HepG2 (cell line): ENCODE data around the gene CA12. TPM values are rescaled to one million over a fixed set of nuclear protein-coding genes. Genes with fewer than 3 reads are reported as not detected.

Experiments used
- ATAC-seq: fragments of 200-7000 bp; cut with Tn5 transposase; 3 replicates; pipeline ENCODE4 v1.9.1; 2020; ENCODE audit warnings: mild to moderate bottlenecking, moderate library complexity
- BruUV-seq: library from RNA; stranded (reverse); fragments of 400-500 nt; replicated peaks from 2 replicates; lab custom pipeline; 2021; lab: Mats Ljungman, UMichigan
- CTCF ChIA-PET: fragments of 300-600 bp; formaldehyde crosslinking; extraction: SDS; loops from one replicate; lab custom pipeline; 2021; ENCODE audit warnings: low total read pairs, inconsistent platforms, low intra/inter-chr PET ratio; lab: Yijun Ruan, JAX
- POLR2A ChIA-PET: fragments of 350-600 bp; sonication (Branson Sonifier 250); formaldehyde crosslinking; loops from one replicate; lab custom pipeline; 2020; ENCODE audit warnings: antibody characterized with exemption, inconsistent platforms; lab: Yijun Ruan, JAX
- DNase-seq: peaks from one replicate; pipeline ENCODE4 v3.0.0-alpha.2; 2015; ENCODE audit warnings: low spot score
- FAIRE-seq: peaks from 3 replicates; lab custom pipeline; 2011; peaks lifted over from hg19 to GRCh38; lab: Jason Lieb, UNC
- H2AFZ ChIP-seq: one replicate; pipeline ENCODE4 v1.6.1; 2011; ENCODE audit warnings: low read length, inconsistent platforms
- H3K27ac ChIP-seq: fragments of 300-600 bp; 3 replicates; pipeline ENCODE4 v1.8.0; 2011; ENCODE audit warnings: mixed run types, mild to moderate bottlenecking, mixed read lengths, low read length, inconsistent platforms; ENCODE audit not compliant: insufficient read depth; ENCODE audit errors: extremely low read length
- H3K27me3 ChIP-seq, 2 experiments: fragments of 200-600 bp in 1 of 2; 2 replicates in 1 of 2; 3 replicates in 1 of 2; pipeline versions ENCODE4 v1.6.0 to v1.8.0; 2011; ENCODE audit warnings: low read length in 2 of 2, mild to moderate bottlenecking in 2 of 2, moderate library complexity in 2 of 2, inconsistent platforms in 1 of 2; ENCODE audit not compliant: insufficient read depth in 2 of 2, control insufficient read depth in 1 of 2
- H3K36me3 ChIP-seq, 2 experiments: fragments of 200-600 bp in 1 of 2; replicated peaks in 1 of 2; 2 replicates in 1 of 2; 3 replicates in 1 of 2; pipeline versions ENCODE4 v1.5.1 to v1.8.0; 2011; ENCODE audit warnings: low read length in 2 of 2, inconsistent platforms in 1 of 2; ENCODE audit not compliant: insufficient read depth in 2 of 2, control insufficient read depth in 1 of 2
- H3K4me1 ChIP-seq: 2 replicates; pipeline ENCODE4 v1.5.1; 2012; ENCODE audit warnings: low read length, inconsistent platforms; ENCODE audit not compliant: insufficient read depth
- H3K4me2 ChIP-seq: 2 replicates; pipeline ENCODE4 v1.6.0; 2011; ENCODE audit warnings: low read depth, low read length, inconsistent platforms
- H3K4me3 ChIP-seq, 3 experiments: fragments of 200-600 bp in 1 of 3; sonication (generic), shearing (Covaris generic) in 1 of 3; replicated peaks in 1 of 3; 2 replicates each; pipeline ENCODE4 v1.5.1; 2011 to 2016; ENCODE audit warnings: low read length in 3 of 3, inconsistent platforms in 2 of 3, low read depth in 2 of 3, mild to moderate bottlenecking in 2 of 3, control low read depth in 1 of 3, mixed read lengths in 1 of 3; ENCODE audit not compliant: insufficient read depth in 1 of 3
- H3K79me2 ChIP-seq: one replicate; pipeline ENCODE4 v1.6.1; 2011; ENCODE audit warnings: low read length, inconsistent platforms; ENCODE audit not compliant: insufficient read depth
- H3K9ac ChIP-seq: 2 replicates; pipeline ENCODE4 v1.6.0; 2011; ENCODE audit warnings: mild to moderate bottlenecking, low read depth, low read length, inconsistent platforms; ENCODE audit not compliant: insufficient read depth
- H3K9me3 ChIP-seq: 2 replicates; pipeline ENCODE4 v1.5.1; 2012; ENCODE audit warnings: mild to moderate bottlenecking, low read length
- H4K20me1 ChIP-seq: 2 replicates; pipeline ENCODE4 v1.6.0; 2011; ENCODE audit warnings: inconsistent platforms, mild to moderate bottlenecking, low read length, moderate library complexity; ENCODE audit not compliant: insufficient read depth
- CEBPB ChIP-seq: IDR thresholded peaks from 2 replicates; pipeline ENCODE4 v1.6.1; 2011; ENCODE audit warnings: low read depth, low read length, improper control_type of control experiment, borderline replicate concordance
- DBP ChIP-seq: sonication (generic); formaldehyde crosslinking; IDR thresholded peaks from 2 replicates; pipeline ENCODE4 v1.4.0; 2020; ENCODE audit warnings: missing genetic modification reagents; ENCODE audit errors: not compliant biosample characterization
- HMGXB3 ChIP-seq: sonication (generic); formaldehyde crosslinking; IDR thresholded peaks from 2 replicates; pipeline ENCODE4 v1.4.0; 2020; ENCODE audit warnings: missing genetic modification reagents, borderline replicate concordance
- ZBTB49 ChIP-seq: sonication (generic); formaldehyde crosslinking; IDR thresholded peaks from 2 replicates; pipeline ENCODE4 v1.4.0; 2020; ENCODE audit warnings: missing genetic modification reagents, borderline replicate concordance
- WGBS: methylation state at CpG from one replicate; pipeline ENCODE4 v1.1.6; 2017; ENCODE audit warnings: low lambda C conversion rate; 5-methylcytosine and 5-hydroxymethylcytosine counted together
- in situ Hi-C: cut with HindIII; loops from 2 replicates; pipeline ENCODE4 v1.10.0; 2017; ENCODE audit warnings: low pct_unique_long_range_greater_than_20kb; ENCODE audit not compliant: extremely low pct_ligation_motif_present
- intact Hi-C: fragments of 100-400 bp; cut with micrococcal nuclease; formaldehyde crosslinking; loops from one replicate; pipeline ENCODE4 v1.10.0; 2022; ENCODE audit not compliant: unreplicated experiment
- polyA plus RNA-seq, 8 experiments: library from polyadenylated mRNA; depleted of rRNA in 3 of 8; stranded (reverse) in 7 of 8; unstranded in 1 of 8; fragments of >200 nt; fragmentation: Illumina TruSeq in 4 of 8; extraction: Trizol in 4 of 8; gene quantifications; 2 replicates each; pipeline versions ENCODE4 v1.2.1 to v1.2.3, GENCODE V29; 2011 to 2016; ENCODE audit warnings: low read depth in 4 of 8, missing spikeins in 1 of 8, mixed read lengths in 1 of 8; ENCODE audit not compliant: insufficient read depth in 1 of 8
- total RNA-seq, 5 experiments: library from RNA; depleted of rRNA; stranded (reverse); fragments of >200 nt; fragmentation: Illumina TruSeq; extraction: Trizol; gene quantifications; 2 replicates each; pipeline ENCODE4 v1.2.3, GENCODE V29; 2016; ENCODE audit warnings: low read depth in 1 of 5

Gene CA12
- total and polyA plus RNA-seq, 2 of the 13 experiments (the other 11 are each of a cell fraction or from before 2014, with no cell fraction given): 0.07 to 0.20 TPM

- TF ChIP-seq DBP (no peak), ZBTB49 (no peak)
Measured at GRCh38 chr15:63294359-63294758, 87.3 kb downstream of the CA12 start (continued).

GRCh38 chr15:63292771-63293170, 88.9 kb downstream of the CA12 start:
- CTCF ChIA-PET: no interaction called here
- no TSS peak for BruUV-seq
- no peaks in the 10 kb centered on the region for H3K9me3 ChIP-seq
- no peak overlapping the region for H3K4me2 ChIP-seq
- POLR2A ChIA-PET: interaction anchor here (0.6 to 1.5 kb wide), 2 partner anchors 36 to 137 kb away, joined by 3 read pairs; no protein-coding TSS in a partner anchor
- H2AFZ ChIP-seq: no peak overlapping the region
- in situ Hi-C loops: loop anchor here (25.0 kb wide), 1 partner anchor 270 kb away; no protein-coding TSS in a partner anchor
- H3K9ac ChIP-seq: no peak overlapping the region
- no peak overlapping the region for H3K27ac ChIP-seq
- no peak overlapping the region for H3K4me3 ChIP-seq
- intact Hi-C loops: loop anchor here (5.0 kb wide), 1 partner anchor 305 kb away; the partner anchor contains the start of gene FBXL22
- no peaks in the 10 kb centered on the region for H3K79me2 ChIP-seq
- H4K20me1 ChIP-seq: no peaks in the 10 kb centered on the region
- no peaks in the 10 kb centered on the region for H3K36me3 ChIP-seq
- no peaks in the 10 kb centered on the region for H3K27me3 ChIP-seq
- no peak for ATAC-seq
- no peak for FAIRE-seq
- peaks cover 25% of the 10 kb centered on the region for H3K4me1 ChIP-seq
- no peak for DNase-seq
- TF ChIP-seq CEBPB: peak; percentile 51; the same call in 1 of the 2 replicates
- TF ChIP-seq HMGXB3 (CRISPR knock-in tag): no peak
- 92% methylated on average over 4 of the region's 5 CpGs for WGBS
